Trophoblast cell (in vitro differentiated cells and primary cell): ENCODE data around the gene SYNPR.

Experiments
- DNase-seq, 2 donors: peaks; one replicate each; pipeline ENCODE4 v3.0.0-alpha.2; 2016
- H2AFZ ChIP-seq: 2 replicates; pipeline ENCODE4 v1.6.1; 2013; ENCODE audit warnings: low read length, moderate library complexity, mild to moderate bottlenecking; ENCODE audit not compliant: insufficient read depth, poor library complexity
- H2AK5ac ChIP-seq: 2 replicates; pipeline ENCODE4 v1.6.1; 2013; ENCODE audit warnings: mild to moderate bottlenecking, low read length
- H2BK120ac ChIP-seq: 2 replicates; pipeline ENCODE4 v1.6.1; 2013; ENCODE audit warnings: low read length, mild to moderate bottlenecking, moderate library complexity; ENCODE audit not compliant: insufficient read depth, poor library complexity
- H2BK12ac ChIP-seq: 2 replicates; pipeline ENCODE4 v1.6.1; 2013; ENCODE audit warnings: mild to moderate bottlenecking, low read length, moderate library complexity
- H2BK5ac ChIP-seq: 2 replicates; pipeline ENCODE4 v1.6.1; 2013; ENCODE audit warnings: low read length, low read depth, moderate library complexity, mild to moderate bottlenecking; ENCODE audit not compliant: poor library complexity
- H3K14ac ChIP-seq: 2 replicates; pipeline ENCODE4 v1.6.1; 2013; ENCODE audit warnings: mild to moderate bottlenecking, low read length
- H3K18ac ChIP-seq: 2 replicates; pipeline ENCODE4 v1.6.1; 2013; ENCODE audit warnings: mild to moderate bottlenecking, low read length
- H3K23ac ChIP-seq: 2 replicates; pipeline ENCODE4 v1.6.1; 2013; ENCODE audit warnings: low read length
- H3K27ac ChIP-seq: 2 replicates; pipeline ENCODE4 v1.5.1; 2013; ENCODE audit warnings: low read depth, mild to moderate bottlenecking, inconsistent platforms, low read length, moderate library complexity
- H3K27me3 ChIP-seq: 2 replicates; pipeline ENCODE4 v1.6.1; 2013; ENCODE audit warnings: inconsistent platforms, mild to moderate bottlenecking, low read length, moderate library complexity; ENCODE audit not compliant: insufficient read depth
- H3K36me3 ChIP-seq, 2 experiments: 1 replicate in 1 of 2; 2 replicates in 1 of 2; pipeline ENCODE4 v1.6.1; 2013; ENCODE audit warnings: low read length in 2 of 2, mild to moderate bottlenecking in 2 of 2, moderate library complexity in 1 of 2; ENCODE audit not compliant: insufficient read depth in 2 of 2, control insufficient read depth in 1 of 2
- H3K4ac ChIP-seq: 2 replicates; pipeline ENCODE4 v1.6.1; 2013; ENCODE audit warnings: low read depth, mild to moderate bottlenecking, low read length, moderate library complexity
- H3K4me1 ChIP-seq, 2 experiments: 1 replicate in 1 of 2; 2 replicates in 1 of 2; pipeline ENCODE4 v1.6.1; 2013; ENCODE audit warnings: low read length in 2 of 2, mild to moderate bottlenecking in 2 of 2, moderate library complexity in 1 of 2; ENCODE audit not compliant: insufficient read depth in 2 of 2, control insufficient read depth in 1 of 2
- H3K4me2 ChIP-seq: 2 replicates; pipeline ENCODE4 v1.6.1; 2013; ENCODE audit warnings: inconsistent platforms, mild to moderate bottlenecking, low read length, moderate library complexity
- H3K4me3 ChIP-seq: 2 replicates; pipeline ENCODE4 v1.5.1; 2013; ENCODE audit warnings: mild to moderate bottlenecking, low read depth, low read length, inconsistent platforms
- H3K79me1 ChIP-seq: one replicate; pipeline ENCODE4 v1.6.1; 2013; ENCODE audit warnings: low read length
- H3K79me2 ChIP-seq: 2 replicates; pipeline ENCODE4 v1.6.1; 2013; ENCODE audit warnings: low read length, mild to moderate bottlenecking; ENCODE audit not compliant: control insufficient read depth, insufficient read depth, poor library complexity
- H3K9ac ChIP-seq: 2 replicates; pipeline ENCODE4 v1.6.1; 2013; ENCODE audit warnings: mild to moderate bottlenecking, low read length
- H3K9me3 ChIP-seq: 2 replicates; pipeline ENCODE4 v1.6.1; 2013; ENCODE audit warnings: low read depth, mild to moderate bottlenecking, control low read depth, inconsistent platforms, low read length; ENCODE audit not compliant: insufficient read depth
- H4K12ac ChIP-seq: 2 replicates; pipeline ENCODE4 v1.6.1; 2013; ENCODE audit warnings: low read depth, mild to moderate bottlenecking, low read length, moderate library complexity
- H4K8ac ChIP-seq: 2 replicates; pipeline ENCODE4 v1.6.1; 2013; ENCODE audit warnings: low read depth, mild to moderate bottlenecking, low read length, moderate library complexity
- H4K91ac ChIP-seq: one replicate; pipeline ENCODE4 v1.6.1; 2013; ENCODE audit warnings: low read depth, mild to moderate bottlenecking, low read length, moderate library complexity
- WGBS: extraction: QIAGEN DNeasy Blood & Tissue Kit; methylation state at CpG from one replicate; pipeline ENCODE4 v1.1.7; 2013; ENCODE audit warnings: missing lambda C conversion rate; ENCODE audit not compliant: insufficient read length, insufficient coverage; ENCODE audit errors: extremely low coverage; 5-methylcytosine and 5-hydroxymethylcytosine counted together

Gene SYNPR

DNA sequence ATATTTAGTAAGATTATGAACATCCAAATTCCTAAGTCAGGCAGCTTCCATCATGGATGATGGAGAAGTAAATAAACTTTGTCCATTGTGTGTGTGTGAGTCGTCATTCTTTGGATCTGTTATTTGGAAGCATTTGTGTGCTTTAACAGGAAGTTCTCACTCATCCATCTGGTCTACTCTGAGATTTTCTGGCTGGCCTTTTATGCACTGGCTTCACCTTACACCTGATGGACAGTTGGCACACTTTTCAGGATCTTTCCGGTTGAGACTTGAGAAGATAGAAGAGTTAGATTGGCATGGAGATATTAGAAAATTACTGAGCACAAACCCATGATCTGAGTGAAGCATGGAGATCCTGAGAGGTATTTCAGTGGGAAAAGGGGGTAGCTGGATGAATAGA is 12.6 kb downstream of the SYNPR start:
- WGBS = no CpG with 5 or more reads among the region's 2 CpGs
- no peak overlapping the region for H2BK12ac ChIP-seq
- H3K79me1 ChIP-seq = no peaks in the 10 kb centered on the region

DNA sequence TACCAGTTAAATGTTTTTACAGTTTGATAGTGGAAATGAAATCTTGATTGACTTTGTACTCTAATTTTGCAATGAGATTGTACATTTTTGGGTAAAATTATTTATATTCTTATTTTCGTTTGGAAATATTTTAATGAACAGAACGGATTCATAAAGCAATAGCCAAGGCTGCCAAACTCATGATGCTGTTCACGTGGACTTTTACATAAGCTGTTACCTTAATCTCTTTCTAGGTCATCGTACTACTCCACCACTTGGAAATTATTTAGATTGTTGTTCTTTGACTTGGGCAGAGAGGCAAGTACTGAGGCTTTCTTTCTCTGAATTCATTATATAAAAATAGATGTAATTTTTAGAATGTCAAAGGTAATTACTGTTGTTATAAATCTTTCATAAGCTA is 16.2 kb downstream of the SYNPR start:
- WGBS = no CpG with 5 or more reads among the region's 4 CpGs
- no peak overlapping the region for H3K27ac ChIP-seq
- no peaks in the 10 kb centered on the region for H3K79me1 ChIP-seq
- no peak for DNase-seq
- H2AFZ ChIP-seq = no peak overlapping the region
- H3K9ac ChIP-seq = no peak overlapping the region
- no peak overlapping the region for H2BK12ac ChIP-seq
- H3K4ac ChIP-seq = no peak overlapping the region
- H3K14ac ChIP-seq = no peak overlapping the region
- no peaks in the 10 kb centered on the region for H3K27me3 ChIP-seq
- H2BK5ac ChIP-seq = no peak overlapping the region
- H3K4me1 ChIP-seq = peaks cover 0 to 2% of the 10 kb centered on the region in 2 experiments
- no peak overlapping the region for H3K4me3 ChIP-seq
- H3K9me3 ChIP-seq = no peaks in the 10 kb centered on the region
- no peak overlapping the region for H4K12ac ChIP-seq
- H2BK120ac ChIP-seq = no peak overlapping the region
- H3K18ac ChIP-seq = no peak overlapping the region
- H3K23ac ChIP-seq = no peak overlapping the region
- no peaks in the 10 kb centered on the region for H3K79me2 ChIP-seq
- H3K36me3 ChIP-seq = no peaks in the 10 kb centered on the region
- H3K4me2 ChIP-seq = no peak overlapping the region
- H2AK5ac ChIP-seq = no peak overlapping the region
- H4K8ac ChIP-seq = no peak overlapping the region
- H4K91ac ChIP-seq = no peak overlapping the region

More for the DNA sequence above, 12.6 kb downstream of the SYNPR start:
- H3K4ac ChIP-seq = no peak overlapping the region
- H3K4me3 ChIP-seq = no peak overlapping the region
- H3K36me3 ChIP-seq = no peaks in the 10 kb centered on the region
- no peak overlapping the region for H3K18ac ChIP-seq
- no peak overlapping the region for H3K23ac ChIP-seq
- H3K79me2 ChIP-seq = no peaks in the 10 kb centered on the region
- no peak overlapping the region for H2AFZ ChIP-seq
- DNase-seq = no peak
- H3K14ac ChIP-seq = no peak overlapping the region
- no peak overlapping the region for H3K27ac ChIP-seq
- H3K9ac ChIP-seq = no peak overlapping the region
- no peak overlapping the region for H2BK5ac ChIP-seq
- H3K27me3 ChIP-seq = no peaks in the 10 kb centered on the region
- H4K8ac ChIP-seq = no peak overlapping the region
- no peaks in the 10 kb centered on the region for H3K9me3 ChIP-seq
- no peak overlapping the region for H4K91ac ChIP-seq
- no peak overlapping the region for H4K12ac ChIP-seq
- no peak overlapping the region for H2AK5ac ChIP-seq
- no peak overlapping the region for H3K4me2 ChIP-seq
- no peak overlapping the region for H2BK120ac ChIP-seq
- peaks cover 0 to 2% of the 10 kb centered on the region in 2 experiments for H3K4me1 ChIP-seq

DNA sequence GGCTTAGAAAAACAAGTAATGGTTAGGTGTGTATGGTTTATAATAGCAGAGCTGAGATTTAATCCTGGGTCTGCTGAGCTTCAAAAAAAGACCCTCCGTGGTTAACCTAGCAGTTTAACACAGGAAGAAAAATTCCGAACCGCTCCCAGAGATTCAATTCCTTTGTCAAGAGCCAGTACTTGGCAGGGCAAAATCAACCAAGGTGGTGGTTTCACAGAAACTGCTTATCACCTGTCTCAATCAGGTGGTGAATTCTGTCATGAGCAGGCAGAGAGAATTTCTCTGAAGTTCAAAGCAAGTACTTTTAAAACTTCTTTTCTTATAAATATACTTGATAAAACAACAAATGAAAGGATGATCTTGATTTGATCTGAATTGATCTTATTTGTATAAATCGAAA is 17.2 kb downstream of the SYNPR start:
- Histone ChIP-seq H2BK5ac (no peak overlapping the region), H3K9me3 (no peaks in the 10 kb centered on the region), H4K12ac (no peak overlapping the region), H3K79me2 (no peaks in the 10 kb centered on the region), H3K4ac (no peak overlapping the region), H4K8ac (no peak overlapping the region), H3K27me3 (no peaks in the 10 kb centered on the region), H2BK120ac (no peak overlapping the region), H3K27ac (no peak overlapping the region), H2BK12ac (no peak overlapping the region), H4K91ac (no peak overlapping the region), H3K4me3 (no peak overlapping the region), H3K4me1 (peaks cover 0 to 2% of the 10 kb centered on the region in 2 experiments), H3K18ac (no peak overlapping the region), H3K79me1 (no peaks in the 10 kb centered on the region), H3K23ac (no peak overlapping the region), H3K4me2 (no peak overlapping the region), H3K9ac (no peak overlapping the region), H2AK5ac (no peak overlapping the region), H2AFZ (no peak overlapping the region), H3K14ac (no peak overlapping the region), H3K36me3 (no peaks in the 10 kb centered on the region)
- WGBS = no CpG with 5 or more reads among the region's 4 CpGs
- peak in 1 of 2 donors; percentile 31 for DNase-seq

DNA sequence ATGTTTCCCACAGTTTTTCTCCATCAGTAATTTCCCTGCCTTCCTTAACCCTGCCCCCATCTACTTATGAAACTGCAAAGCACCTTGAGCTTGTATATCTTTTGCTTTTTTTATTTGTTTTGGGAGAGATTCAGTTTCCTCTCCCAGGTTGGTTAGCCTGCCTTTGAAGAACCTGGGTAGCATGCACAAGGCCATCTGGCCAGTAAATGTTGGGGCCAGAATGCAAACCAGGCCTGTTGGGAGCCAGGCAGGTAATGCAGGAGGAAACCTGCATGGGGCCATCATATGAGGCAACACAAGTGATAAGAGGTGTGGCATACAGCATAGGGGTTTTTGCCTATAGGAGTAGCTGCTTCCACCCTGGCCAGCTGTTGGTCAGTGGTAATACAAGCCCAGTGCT is 17.7 kb downstream of the SYNPR start:
- no peak overlapping the region for H4K12ac ChIP-seq
- no peak overlapping the region for H3K23ac ChIP-seq
- no peaks in the 10 kb centered on the region for H3K9me3 ChIP-seq
- H3K4ac ChIP-seq = no peak overlapping the region
- H2BK12ac ChIP-seq = no peak overlapping the region
- H3K27me3 ChIP-seq = no peaks in the 10 kb centered on the region
- peaks cover 0 to 2% of the 10 kb centered on the region in 2 experiments for H3K4me1 ChIP-seq
- no peaks in the 10 kb centered on the region for H3K79me2 ChIP-seq
- H3K9ac ChIP-seq = no peak overlapping the region
- no peaks in the 10 kb centered on the region for H3K79me1 ChIP-seq
- H4K91ac ChIP-seq = no peak overlapping the region
- H3K4me3 ChIP-seq = no peak overlapping the region
- no peak overlapping the region for H3K27ac ChIP-seq
- no peak overlapping the region for H2AK5ac ChIP-seq
- no peaks in the 10 kb centered on the region for H3K36me3 ChIP-seq
- no peak overlapping the region for H3K18ac ChIP-seq
- H3K14ac ChIP-seq = no peak overlapping the region
- no peak overlapping the region for H3K4me2 ChIP-seq
- peak; percentile 72 to 75 for DNase-seq
- no peak overlapping the region for H2BK5ac ChIP-seq
- H2AFZ ChIP-seq = no peak overlapping the region
- no peak overlapping the region for H4K8ac ChIP-seq
- H2BK120ac ChIP-seq = no peak overlapping the region
